HEK293 (cell line): ENCODE measurements around the gene TEX52.

ENCODE experiments used
- BCL11A ChIP-seq: fragments of 450-650 bp; formaldehyde crosslinking; IDR thresholded peaks from 2 replicates; pipeline ENCODE4 v1.5.1; 2016; ENCODE audit warnings: low read depth, missing biosample characterization, missing genetic modification characterization
- OVOL3 ChIP-seq: fragments of 450-650 bp; formaldehyde crosslinking; IDR thresholded peaks from 2 replicates; pipeline ENCODE4 v1.5.1; 2016; ENCODE audit warnings: missing biosample characterization, missing genetic modification characterization
- TSHZ1 ChIP-seq: fragments of 450-650 bp; formaldehyde crosslinking; IDR thresholded peaks from 2 replicates; pipeline ENCODE4 v1.5.1; 2016; ENCODE audit warnings: missing biosample characterization, missing genetic modification characterization, borderline replicate concordance
- WT1 ChIP-seq: fragments of 450-650 bp; formaldehyde crosslinking; IDR thresholded peaks from 2 replicates; pipeline ENCODE4 v1.5.1; 2016; ENCODE audit warnings: missing biosample characterization, missing genetic modification characterization
- YY2 ChIP-seq: fragments of 450-650 bp; formaldehyde crosslinking; IDR thresholded peaks from 2 replicates; pipeline ENCODE4 v1.5.1; 2016; ENCODE audit warnings: missing biosample characterization, missing genetic modification characterization
- ZBTB8A ChIP-seq: fragments of 450-650 bp; formaldehyde crosslinking; IDR thresholded peaks from 2 replicates; pipeline ENCODE4 v1.5.1; 2016; ENCODE audit warnings: missing biosample characterization, missing genetic modification characterization
- ZIC2 ChIP-seq: fragments of 450-650 bp; formaldehyde crosslinking; IDR thresholded peaks from 2 replicates; pipeline ENCODE4 v1.5.1; 2016; ENCODE audit warnings: missing biosample characterization, missing genetic modification characterization
- ZNF132 ChIP-seq: fragments of 450-650 bp; formaldehyde crosslinking; IDR thresholded peaks from 2 replicates; pipeline ENCODE4 v1.5.1; 2017; ENCODE audit warnings: missing biosample characterization, missing genetic modification characterization, borderline replicate concordance
- ZNF266 ChIP-seq: fragments of 450-650 bp; formaldehyde crosslinking; IDR thresholded peaks from 2 replicates; pipeline ENCODE4 v1.5.1; 2016; ENCODE audit warnings: missing biosample characterization, missing genetic modification characterization, low read depth
- ZNF274 ChIP-seq, 2 experiments: fragments of 200-500 bp in 1 of 2; fragments of 450-650 bp in 1 of 2; sonication (Bioruptor generic) in 1 of 2; formaldehyde crosslinking in 1 of 2; IDR thresholded peaks; 2 replicates each; pipeline versions ENCODE4 v1.5.1 to v1.6.1; 2014 to 2016; ENCODE audit warnings: borderline replicate concordance in 1 of 2, inconsistent platforms in 1 of 2, low read length in 1 of 2, missing biosample characterization in 1 of 2, missing genetic modification characterization in 1 of 2
- ZNF302 ChIP-seq: fragments of 450-650 bp; formaldehyde crosslinking; IDR thresholded peaks from 2 replicates; pipeline ENCODE4 v1.5.1; 2016; ENCODE audit warnings: missing biosample characterization, missing genetic modification characterization, low read depth
- ZNF341 ChIP-seq: fragments of 450-650 bp; formaldehyde crosslinking; IDR thresholded peaks from 2 replicates; pipeline ENCODE4; 2016; ENCODE audit warnings: low read depth, missing biosample characterization, missing genetic modification characterization
- ZNF350 ChIP-seq: fragments of 450-650 bp; formaldehyde crosslinking; IDR thresholded peaks from 2 replicates; pipeline ENCODE4 v1.5.0; 2017; ENCODE audit warnings: missing biosample characterization, mild to moderate bottlenecking, missing genetic modification characterization
- ZNF354C ChIP-seq: fragments of 450-650 bp; formaldehyde crosslinking; IDR thresholded peaks from 2 replicates; pipeline ENCODE4 v1.5.1; 2016; ENCODE audit warnings: missing biosample characterization, missing genetic modification characterization, low read depth, borderline replicate concordance
- ZNF416 ChIP-seq: fragments of 450-650 bp; formaldehyde crosslinking; IDR thresholded peaks from 2 replicates; pipeline ENCODE4 v1.5.1; 2016; ENCODE audit warnings: missing biosample characterization, missing genetic modification characterization
- ZNF518A ChIP-seq: fragments of 450-650 bp; formaldehyde crosslinking; conservative IDR thresholded peaks from 2 replicates; pipeline ENCODE4 v1.5.1; 2016; ENCODE audit warnings: low read depth, missing biosample characterization, missing genetic modification characterization
- ZNF530 ChIP-seq: fragments of 450-650 bp; formaldehyde crosslinking; IDR thresholded peaks from 2 replicates; pipeline ENCODE4 v1.5.1; 2016; ENCODE audit warnings: low read depth, missing biosample characterization, missing genetic modification characterization
- ZNF555 ChIP-seq: fragments of 450-650 bp; formaldehyde crosslinking; conservative IDR thresholded peaks from 2 replicates; pipeline ENCODE4 v1.5.1; 2017; ENCODE audit warnings: missing biosample characterization, mild to moderate bottlenecking, missing genetic modification characterization, inconsistent platforms
- ZNF571 ChIP-seq: fragments of 450-650 bp; formaldehyde crosslinking; IDR thresholded peaks from 2 replicates; pipeline ENCODE4 v1.5.0; 2017; ENCODE audit warnings: missing biosample characterization, missing genetic modification characterization
- ZNF660 ChIP-seq: fragments of 450-650 bp; IDR thresholded peaks from 2 replicates; pipeline ENCODE4 v1.5.1; 2018; ENCODE audit warnings: missing biosample characterization, mild to moderate bottlenecking, missing genetic modification characterization
- ZNF701 ChIP-seq: fragments of 450-650 bp; formaldehyde crosslinking; IDR thresholded peaks from 2 replicates; pipeline ENCODE4 v1.5.1; 2016; ENCODE audit warnings: missing biosample characterization, missing genetic modification characterization
- ZNF768 ChIP-seq: fragments of 450-650 bp; formaldehyde crosslinking; IDR thresholded peaks from 2 replicates; pipeline ENCODE4 v1.5.1; 2018; ENCODE audit warnings: missing biosample characterization, mild to moderate bottlenecking, missing genetic modification characterization
- ZNF777 ChIP-seq: fragments of 450-650 bp; formaldehyde crosslinking; IDR thresholded peaks from 2 replicates; pipeline ENCODE4 v1.5.1; 2017; ENCODE audit warnings: missing biosample characterization, missing genetic modification characterization, borderline replicate concordance
- ZNF785 ChIP-seq: fragments of 450-650 bp; formaldehyde crosslinking; IDR thresholded peaks from 2 replicates; pipeline ENCODE4 v1.5.1; 2016; ENCODE audit warnings: missing biosample characterization, missing genetic modification characterization
- TF ChIP-seq, protein P1 (sequence below): fragments of 450-650 bp; formaldehyde crosslinking; optimal IDR thresholded peaks from 2 replicates; pipeline ENCODE3; 2016; ENCODE audit warnings: missing biosample characterization, mild to moderate bottlenecking, missing genetic modification characterization
- TF ChIP-seq, protein P2 (sequence below): fragments of 450-650 bp; formaldehyde crosslinking; IDR thresholded peaks from 2 replicates; pipeline ENCODE4 v1.5.1; 2016; ENCODE audit warnings: missing biosample characterization, missing genetic modification characterization

Gene TEX52

GRCh38 chr12:2877953-2878732, 21.3 kb upstream of the TEX52 start (continued):
- TF ChIP-seq ZNF274 (IDR thresholded peaks at IDR 0.05; ENCODE audit: low read length): no peak
- no peak for TF ChIP-seq ZNF274 (tag by site-specific recombination; IDR thresholded peaks at IDR 0.05; ENCODE audit: borderline replicate concordance)
- TF ChIP-seq ZNF416 (tag by site-specific recombination): no peak
- TF ChIP-seq ZNF785 (tag by site-specific recombination): 0 out of 2 replicates have a peak, but pooled peaks have one; percentile 46
- 0 out of 2 replicates have a peak, but pooled peaks have one; percentile 19 for TF ChIP-seq OVOL3 (tag by site-specific recombination)
- TF ChIP-seq ZNF354C (tag by site-specific recombination): no peak
- no peak for TF ChIP-seq YY2 (tag by site-specific recombination)
- no peak for TF ChIP-seq ZNF518A (tag by site-specific recombination)
- TF ChIP-seq ZIC2 (tag by site-specific recombination): no peak
- no peak for TF ChIP-seq ZNF132 (tag by site-specific recombination)
- no peak for TF ChIP-seq ZNF302 (tag by site-specific recombination)
- TF ChIP-seq ZNF660 (tag by site-specific recombination): no peak
- TF ChIP-seq, protein P1, sequence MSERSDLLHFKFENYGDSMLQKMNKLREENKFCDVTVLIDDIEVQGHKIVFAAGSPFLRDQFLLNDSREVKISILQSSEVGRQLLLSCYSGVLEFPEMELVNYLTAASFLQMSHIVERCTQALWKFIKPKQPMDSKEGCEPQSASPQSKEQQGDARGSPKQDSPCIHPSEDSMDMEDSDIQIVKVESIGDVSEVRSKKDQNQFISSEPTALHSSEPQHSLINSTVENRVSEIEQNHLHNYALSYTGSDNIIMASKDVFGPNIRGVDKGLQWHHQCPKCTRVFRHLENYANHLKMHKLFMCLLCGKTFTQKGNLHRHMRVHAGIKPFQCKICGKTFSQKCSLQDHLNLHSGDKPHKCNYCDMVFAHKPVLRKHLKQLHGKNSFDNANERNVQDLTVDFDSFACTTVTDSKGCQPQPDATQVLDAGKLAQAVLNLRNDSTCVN (tag by site-specific recombination): no peak
- TF ChIP-seq WT1 (tag by site-specific recombination): peak; percentile 32; the same call in 1 of the 2 replicates
- no peak for TF ChIP-seq TSHZ1 (tag by site-specific recombination)
- no peak for TF ChIP-seq ZNF555
- peak; percentile 29; the same call in 1 of the 2 replicates for TF ChIP-seq ZBTB8A (tag by site-specific recombination)
- no peak for TF ChIP-seq ZNF777 (tag by site-specific recombination)
- no peak for TF ChIP-seq ZNF701 (tag by site-specific recombination)
- TF ChIP-seq ZNF530 (tag by site-specific recombination): no peak
- TF ChIP-seq ZNF571 (tag by site-specific recombination): no peak
- TF ChIP-seq ZNF266 (tag by site-specific recombination): no peak
- TF ChIP-seq, protein P2, sequence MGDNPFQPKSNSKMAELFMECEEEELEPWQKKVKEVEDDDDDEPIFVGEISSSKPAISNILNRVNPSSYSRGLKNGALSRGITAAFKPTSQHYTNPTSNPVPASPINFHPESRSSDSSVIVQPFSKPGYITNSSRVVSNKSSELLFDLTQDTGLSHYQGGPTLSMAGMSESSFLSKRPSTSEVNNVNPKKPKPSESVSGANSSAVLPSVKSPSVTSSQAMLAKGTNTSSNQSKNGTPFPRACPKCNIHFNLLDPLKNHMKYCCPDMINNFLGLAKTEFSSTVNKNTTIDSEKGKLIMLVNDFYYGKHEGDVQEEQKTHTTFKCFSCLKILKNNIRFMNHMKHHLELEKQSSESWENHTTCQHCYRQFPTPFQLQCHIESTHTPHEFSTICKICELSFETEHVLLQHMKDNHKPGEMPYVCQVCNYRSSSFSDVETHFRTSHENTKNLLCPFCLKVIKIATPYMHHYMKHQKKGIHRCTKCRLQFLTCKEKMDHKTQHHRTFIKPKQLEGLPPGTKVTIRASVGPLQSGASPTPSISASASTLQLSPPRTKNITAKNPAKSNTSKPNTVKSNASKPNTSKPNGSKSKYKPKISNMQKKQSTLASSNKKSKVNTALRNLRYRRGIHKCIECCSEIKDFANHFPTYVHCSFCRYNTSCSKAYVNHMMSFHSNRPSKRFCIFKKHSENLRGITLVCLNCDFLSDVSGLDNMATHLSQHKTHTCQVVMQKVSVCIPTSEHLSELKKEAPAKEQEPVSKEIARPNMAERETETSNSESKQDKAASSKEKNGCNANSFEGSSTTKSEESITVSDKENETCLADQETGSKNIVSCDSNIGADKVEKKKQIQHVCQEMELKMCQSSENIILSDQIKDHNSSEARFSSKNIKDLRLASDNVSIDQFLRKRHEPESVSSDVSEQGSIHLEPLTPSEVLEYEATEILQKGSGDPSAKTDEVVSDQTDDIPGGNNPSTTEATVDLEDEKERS: peak; percentile 6; the same call in 1 of the 2 replicates
- TF ChIP-seq ZNF768 (tag by site-specific recombination): no peak
- TF ChIP-seq ZNF350 (tag by site-specific recombination): no peak
- no peak for TF ChIP-seq BCL11A (tag by site-specific recombination)
- no peak for TF ChIP-seq ZNF341 (tag by site-specific recombination)
